Neural progenitor cell (in vitro differentiated cells): ENCODE measurements around the gene SLC16A6. TPM values are rescaled to one million over a fixed set of nuclear protein-coding genes. Genes with fewer than 3 reads are reported as not detected.
"Not testable (repeated sequence)": the region's sequence is repeated elsewhere in the genome, so short reads cannot be mapped to it uniquely, and the experiment has no call there.

Experiments
- DNase-seq: peaks from one replicate; pipeline ENCODE4 v3.0.0-alpha.2; 2016; ENCODE audit warnings: low spot score
- H2AFZ ChIP-seq: fragments of 200-600 bp; sonication (generic); replicated peaks from 2 replicates; pipeline ENCODE4 v1.6.1; 2016; ENCODE audit warnings: antibody characterized with exemption
- H3F3A ChIP-seq: fragments of 200-600 bp; sonication (generic); 2 replicates; pipeline ENCODE4 v1.6.1; 2016; ENCODE audit warnings: antibody characterized with exemption, low read depth
- H3K27ac ChIP-seq: fragments of 200-600 bp; sonication (generic); 2 replicates; pipeline ENCODE4 v1.5.1; 2016; ENCODE audit warnings: mild to moderate bottlenecking
- H3K27me3 ChIP-seq: fragments of 200-600 bp; sonication (generic); 2 replicates; pipeline ENCODE4 v1.6.1; 2016; ENCODE audit warnings: mild to moderate bottlenecking, moderate library complexity
- H3K36me3 ChIP-seq: fragments of 200-600 bp; sonication (generic); 2 replicates; pipeline ENCODE4 v1.5.1; 2016
- H3K4me1 ChIP-seq: fragments of 200-600 bp; sonication (generic); 2 replicates; pipeline ENCODE4 v1.6.1; 2016; ENCODE audit warnings: mixed run types
- H3K4me2 ChIP-seq: fragments of 200-600 bp; sonication (generic); 2 replicates; pipeline ENCODE4 v1.6.1; 2016
- H3K4me3 ChIP-seq: fragments of 200-600 bp; sonication (generic); 2 replicates; pipeline ENCODE4 v1.5.1; 2016
- H3K79me2 ChIP-seq: fragments of 200-600 bp; sonication (generic); 2 replicates; pipeline ENCODE4 v1.6.1; 2016; ENCODE audit warnings: low read depth
- H3K9ac ChIP-seq: fragments of 200-600 bp; sonication (generic); 2 replicates; pipeline ENCODE4 v1.6.1; 2016
- H3K9me3 ChIP-seq: fragments of 200-600 bp; sonication (generic); 2 replicates; pipeline ENCODE4 v1.5.1; 2016; ENCODE audit warnings: low read depth
- H4K20me1 ChIP-seq: fragments of 200-600 bp; sonication (generic); 2 replicates; pipeline ENCODE4 v1.6.1; 2016; ENCODE audit warnings: low read depth
- H3K27ac Mint-ChIP-seq: 3 replicates; pipeline ENCODE4 v1.8.0; 2021; ENCODE audit warnings: mixed read lengths
- H3K27me3 Mint-ChIP-seq: 2 replicates; pipeline ENCODE4 v1.8.0; 2022; ENCODE audit warnings: low read depth, mild to moderate bottlenecking, inconsistent platforms, moderate library complexity, mixed read lengths; ENCODE audit not compliant: insufficient read depth
- H3K36me3 Mint-ChIP-seq: 3 replicates; pipeline ENCODE4 v1.8.0; 2021; ENCODE audit warnings: mixed read lengths
- H3K4me1 Mint-ChIP-seq: 3 replicates; pipeline ENCODE4 v1.8.0; 2021; ENCODE audit warnings: mixed read lengths
- H3K4me3 Mint-ChIP-seq: 3 replicates; pipeline ENCODE4 v1.8.0; 2021; ENCODE audit warnings: mild to moderate bottlenecking, moderate library complexity, mixed read lengths
- H3K9me3 Mint-ChIP-seq: 3 replicates; pipeline ENCODE4 v1.8.0; 2020; ENCODE audit warnings: mixed read lengths
- EZH2 ChIP-seq: fragments of 200-600 bp; sonication (generic); IDR thresholded peaks from 2 replicates; pipeline ENCODE4 v1.6.1; 2017; ENCODE audit warnings: antibody characterized with exemption, mild to moderate bottlenecking, moderate library complexity
- EZH2phosphoT487 ChIP-seq: fragments of 200-600 bp; sonication (generic); IDR thresholded peaks from 2 replicates; pipeline ENCODE4 v1.6.1; 2017; ENCODE audit warnings: antibody characterized with exemption
- total RNA-seq: library from RNA; depleted of rRNA; stranded (reverse); fragments of >200 nt; gene quantifications from 2 replicates; pipeline ENCODE4 v1.2.3, GENCODE V29; 2015; ENCODE audit warnings: low replicate concordance
- TF ChIP-seq, protein P1 (sequence below): fragments of 200-600 bp; sonication (generic); IDR thresholded peaks from 2 replicates; pipeline ENCODE4 v1.5.1; 2017; ENCODE audit warnings: antibody characterized with exemption, mild to moderate bottlenecking

Gene SLC16A6
- total RNA-seq, 1 donor from 2014 or later, result 0.19 TPM

DNA sequence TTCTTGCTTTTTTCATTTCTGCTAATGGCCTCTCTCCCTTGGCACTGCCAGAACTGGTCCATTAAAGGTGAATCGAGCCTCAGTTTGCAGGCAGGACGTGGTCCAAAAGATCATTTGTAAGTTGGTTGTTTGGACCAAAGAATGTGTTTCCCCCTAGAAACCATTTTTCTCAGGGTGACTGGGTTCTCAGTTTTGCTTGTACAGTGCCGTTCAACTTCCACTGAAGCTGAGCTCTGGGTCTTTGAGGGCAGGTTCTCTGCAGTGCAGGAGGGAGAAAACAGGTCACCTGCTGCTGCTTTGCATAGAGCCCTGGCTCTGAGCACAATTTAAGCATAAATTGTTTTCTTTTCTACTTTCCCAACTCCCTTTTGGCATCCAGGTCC is 52.1 kb downstream of the SLC16A6 start:
- H3K27me3 ChIP-seq, result no peaks in the 10 kb centered on the region
- no peak for DNase-seq
- no peaks in the 10 kb centered on the region for H3K9me3 ChIP-seq
- H3K9ac ChIP-seq, result no peak overlapping the region
- no peak overlapping the region for H2AFZ ChIP-seq
- no peaks in the 10 kb centered on the region for H3F3A ChIP-seq
- Mint-ChIP-seq H3K9me3 (no peaks in the 10 kb centered on the region), H3K4me3 (no peak overlapping the region), H3K27me3 (no peaks in the 10 kb centered on the region), H3K36me3 (no peaks in the 10 kb centered on the region), H3K4me1 (peaks cover 26% of the 10 kb centered on the region), H3K27ac (no peak overlapping the region)
- TF ChIP-seq EZH2phosphoT487, result no peak
- TF ChIP-seq, protein P1, sequence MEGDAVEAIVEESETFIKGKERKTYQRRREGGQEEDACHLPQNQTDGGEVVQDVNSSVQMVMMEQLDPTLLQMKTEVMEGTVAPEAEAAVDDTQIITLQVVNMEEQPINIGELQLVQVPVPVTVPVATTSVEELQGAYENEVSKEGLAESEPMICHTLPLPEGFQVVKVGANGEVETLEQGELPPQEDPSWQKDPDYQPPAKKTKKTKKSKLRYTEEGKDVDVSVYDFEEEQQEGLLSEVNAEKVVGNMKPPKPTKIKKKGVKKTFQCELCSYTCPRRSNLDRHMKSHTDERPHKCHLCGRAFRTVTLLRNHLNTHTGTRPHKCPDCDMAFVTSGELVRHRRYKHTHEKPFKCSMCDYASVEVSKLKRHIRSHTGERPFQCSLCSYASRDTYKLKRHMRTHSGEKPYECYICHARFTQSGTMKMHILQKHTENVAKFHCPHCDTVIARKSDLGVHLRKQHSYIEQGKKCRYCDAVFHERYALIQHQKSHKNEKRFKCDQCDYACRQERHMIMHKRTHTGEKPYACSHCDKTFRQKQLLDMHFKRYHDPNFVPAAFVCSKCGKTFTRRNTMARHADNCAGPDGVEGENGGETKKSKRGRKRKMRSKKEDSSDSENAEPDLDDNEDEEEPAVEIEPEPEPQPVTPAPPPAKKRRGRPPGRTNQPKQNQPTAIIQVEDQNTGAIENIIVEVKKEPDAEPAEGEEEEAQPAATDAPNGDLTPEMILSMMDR, result no peak
- no peak for TF ChIP-seq EZH2
- peaks cover 12% of the 10 kb centered on the region for H4K20me1 ChIP-seq
- H3K4me2 ChIP-seq, result peak overlapping the region; percentile 28
- H3K4me1 ChIP-seq, result peaks cover 19% of the 10 kb centered on the region
- H3K36me3 ChIP-seq, result no peaks in the 10 kb centered on the region
- no peak overlapping the region for H3K4me3 ChIP-seq
- H3K79me2 ChIP-seq, result no peaks in the 10 kb centered on the region
- no peak overlapping the region for H3K27ac ChIP-seq

DNA sequence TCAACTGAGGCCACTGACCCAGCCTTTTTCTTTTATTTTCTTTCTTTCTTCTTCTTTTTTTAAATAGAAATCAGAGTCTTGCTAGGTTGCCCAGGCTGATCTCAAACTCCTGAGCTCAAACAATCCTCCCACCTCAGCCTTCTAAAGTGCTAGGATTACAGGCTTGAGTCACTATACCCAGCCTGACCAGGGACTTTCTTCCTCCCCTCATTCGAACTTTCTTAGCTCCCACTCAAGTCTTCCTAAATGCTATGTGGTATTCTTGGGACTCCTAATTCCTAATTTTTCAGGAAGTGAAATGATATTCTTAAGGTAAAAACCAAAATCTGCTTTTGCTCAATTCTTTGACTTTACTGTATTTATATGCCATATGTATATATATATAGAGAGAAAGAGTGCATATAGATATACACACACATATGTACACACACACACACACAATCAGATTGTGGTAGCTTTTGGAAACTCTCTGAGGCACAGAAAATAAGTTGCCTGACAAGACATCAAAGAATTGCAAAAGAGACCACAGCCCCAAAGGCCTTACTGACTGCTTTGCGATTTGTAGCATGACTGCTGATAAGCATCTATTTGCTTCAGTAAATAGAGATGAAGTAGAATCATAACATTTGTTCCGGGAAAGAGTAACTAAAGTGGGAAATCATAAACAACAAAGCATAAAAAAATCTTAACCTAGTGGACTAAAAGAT is 52.6 kb downstream of the SLC16A6 start:
- Mint-ChIP-seq H3K4me3 (no peak overlapping the region), H3K27ac (no peak overlapping the region), H3K9me3 (no peaks in the 10 kb centered on the region), H3K36me3 (no peaks in the 10 kb centered on the region), H3K27me3 (no peaks in the 10 kb centered on the region), H3K4me1 (peaks cover 26% of the 10 kb centered on the region)
- Histone ChIP-seq H3K9ac (no peak overlapping the region), H4K20me1 (peaks cover 14% of the 10 kb centered on the region), H3K27me3 (no peaks in the 10 kb centered on the region), H2AFZ (no peak overlapping the region), H3K9me3 (no peaks in the 10 kb centered on the region), H3K79me2 (no peaks in the 10 kb centered on the region), H3K4me2 (no peak overlapping the region), H3K4me3 (no peak overlapping the region), H3F3A (no peaks in the 10 kb centered on the region), H3K4me1 (peaks cover 19% of the 10 kb centered on the region), H3K36me3 (no peaks in the 10 kb centered on the region), H3K27ac (no peak overlapping the region)
- TF ChIP-seq EZH2, result no peak
- TF ChIP-seq, protein P1, result no peak
- TF ChIP-seq EZH2phosphoT487, result no peak
- DNase-seq, result no peak

DNA sequence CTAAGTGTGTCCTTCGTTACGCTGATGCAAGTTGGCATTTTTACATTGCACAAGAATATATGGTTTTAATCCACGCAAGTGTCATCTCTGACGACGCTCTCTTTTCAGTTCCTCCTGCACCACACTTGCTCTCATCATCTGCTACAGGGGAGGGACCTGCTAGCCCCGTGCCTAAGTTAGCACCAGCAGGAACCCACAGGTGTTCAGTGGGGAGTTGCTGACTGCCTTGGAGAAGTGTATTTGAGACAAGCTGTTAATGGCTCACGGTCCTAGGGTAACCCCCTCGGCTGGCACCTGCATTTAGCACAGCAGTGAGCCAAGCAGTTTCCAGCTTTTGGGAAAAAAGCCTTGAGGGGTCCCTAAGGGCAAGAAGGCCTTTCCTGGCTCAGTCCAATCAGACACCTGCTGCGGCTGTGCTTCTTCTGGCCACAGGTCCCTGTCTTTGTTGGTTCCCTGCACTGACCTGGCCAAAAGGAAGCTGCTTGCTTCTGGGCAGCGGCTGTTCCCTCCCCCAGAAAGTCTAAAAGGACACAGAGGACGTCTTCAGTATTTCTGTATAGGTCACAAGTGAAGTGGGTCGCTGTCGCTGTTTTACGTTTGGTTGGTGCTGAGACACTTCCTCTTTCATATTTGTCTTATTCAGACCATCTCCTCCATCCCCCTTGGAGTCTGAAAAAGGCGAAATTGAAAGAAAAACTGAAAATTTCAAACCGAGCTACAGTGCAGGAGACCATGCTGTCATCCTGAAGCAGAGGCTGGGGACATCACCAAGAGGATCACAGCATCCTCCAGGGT is 53.4 kb downstream of the SLC16A6 start:
- not testable (repeated sequence) for H3K4me2 ChIP-seq, H3K36me3 ChIP-seq, H3K4me3 Mint-ChIP-seq, H3K27me3 Mint-ChIP-seq, H3K79me2 ChIP-seq, DNase-seq, H3K4me3 ChIP-seq, H3K27ac ChIP-seq, H3K27me3 ChIP-seq, H3F3A ChIP-seq, H3K9me3 ChIP-seq, H2AFZ ChIP-seq, H3K9ac ChIP-seq, H3K36me3 Mint-ChIP-seq, H3K9me3 Mint-ChIP-seq, H3K27ac Mint-ChIP-seq
- Histone ChIP-seq H4K20me1 (peaks cover 14% of the 10 kb centered on the region), H3K4me1 (peaks cover 19% of the 10 kb centered on the region)
- H3K4me1 Mint-ChIP-seq, result peaks cover 26% of the 10 kb centered on the region

DNA sequence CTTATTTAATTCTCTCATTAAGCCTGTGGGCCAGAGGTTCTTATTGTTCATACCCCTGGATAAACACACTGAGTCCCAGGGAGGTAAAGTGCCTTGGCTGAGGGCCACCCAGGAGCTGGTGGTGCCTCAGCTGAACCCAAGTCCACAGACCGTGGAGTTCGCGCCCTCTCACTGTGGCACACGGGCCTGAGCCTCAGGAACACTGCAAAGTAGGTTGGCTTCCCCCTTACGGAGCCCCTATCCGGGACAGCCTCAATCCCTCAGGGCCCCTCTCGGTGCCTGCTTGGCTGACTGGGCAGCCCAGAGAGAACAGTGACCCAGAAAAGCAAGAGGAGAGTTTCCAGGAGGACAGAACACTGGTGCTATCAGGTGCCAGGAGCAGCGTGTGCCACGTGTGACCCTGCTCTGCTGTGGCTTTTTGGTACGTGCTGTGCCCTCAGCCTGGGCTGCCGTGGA is 55.6 kb downstream of the SLC16A6 start:
- H3K4me2 ChIP-seq, H3K36me3 Mint-ChIP-seq, H3K4me3 ChIP-seq, H3K4me3 Mint-ChIP-seq, DNase-seq, H3K27me3 Mint-ChIP-seq, H3K27ac Mint-ChIP-seq, H3K27ac ChIP-seq, H3K9me3 ChIP-seq, H3K36me3 ChIP-seq, H3K9ac ChIP-seq, H3K27me3 ChIP-seq, H3F3A ChIP-seq, H3K9me3 Mint-ChIP-seq, H3K79me2 ChIP-seq, H2AFZ ChIP-seq: not testable (repeated sequence)
- H4K20me1 ChIP-seq, result peaks cover 14% of the 10 kb centered on the region
- peaks cover 26% of the 10 kb centered on the region for H3K4me1 Mint-ChIP-seq
- peaks cover 19% of the 10 kb centered on the region for H3K4me1 ChIP-seq

DNA sequence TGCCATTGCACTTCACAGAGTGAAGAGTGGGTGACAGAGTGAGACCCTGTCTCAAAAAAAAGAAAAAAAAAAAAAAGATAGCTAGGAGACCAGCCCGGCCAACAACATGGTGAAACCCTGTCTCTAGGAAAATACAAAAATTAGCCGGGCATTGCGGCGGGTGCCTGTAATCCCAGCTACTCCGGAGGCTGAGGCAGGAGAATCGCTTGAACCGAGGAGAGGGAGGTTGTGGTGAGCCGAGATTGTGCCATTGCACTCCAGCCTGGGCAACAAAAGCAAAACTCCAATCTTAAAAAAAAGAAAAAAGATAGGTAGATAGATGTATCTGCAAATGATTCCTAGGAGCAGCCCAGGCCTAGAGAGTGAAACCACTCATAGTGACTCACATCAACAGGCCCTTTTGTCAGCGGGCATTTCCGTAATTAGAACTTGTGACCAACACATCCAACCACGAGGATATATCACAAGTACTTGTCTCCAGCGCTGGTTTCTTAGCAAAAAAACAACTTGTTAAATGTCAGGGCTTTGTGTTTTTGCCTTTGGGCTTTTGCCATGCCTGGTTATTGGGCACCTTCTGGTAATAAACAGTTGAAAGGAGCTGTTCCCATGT is 56.1 kb downstream of the SLC16A6 start:
- H3K9ac ChIP-seq, H3K27me3 Mint-ChIP-seq, H3K36me3 Mint-ChIP-seq, H3K27ac ChIP-seq, H3K4me3 ChIP-seq, H3K9me3 ChIP-seq, H3K4me3 Mint-ChIP-seq, H2AFZ ChIP-seq, H3F3A ChIP-seq, H3K27me3 ChIP-seq, H3K27ac Mint-ChIP-seq, DNase-seq, H3K9me3 Mint-ChIP-seq, H3K4me2 ChIP-seq, H3K79me2 ChIP-seq, H3K36me3 ChIP-seq: not testable (repeated sequence)
- peaks cover 23% of the 10 kb centered on the region for H3K4me1 Mint-ChIP-seq
- H4K20me1 ChIP-seq, result peaks cover 12% of the 10 kb centered on the region
- H3K4me1 ChIP-seq, result peaks cover 18% of the 10 kb centered on the region

DNA sequence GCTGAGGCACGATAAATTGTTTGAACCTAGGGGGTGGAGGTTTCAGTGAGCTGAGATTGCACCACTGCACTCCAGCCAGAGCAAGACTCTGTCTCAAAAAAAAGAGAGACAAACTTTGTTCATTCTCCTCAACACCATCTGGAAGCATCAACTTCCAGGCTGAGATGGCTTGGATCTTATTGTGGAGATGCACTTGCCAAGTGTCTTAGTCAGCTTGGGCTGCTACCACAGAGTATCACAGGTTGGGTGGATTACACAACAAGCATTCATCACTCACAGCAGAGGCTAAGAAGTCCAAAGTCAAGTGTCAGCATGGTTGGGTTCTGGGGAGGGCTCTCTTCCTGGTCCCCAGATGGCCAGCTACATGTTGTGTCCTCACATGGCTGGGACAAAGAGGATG is 58.2 kb downstream of the SLC16A6 start:
- H3K4me1 Mint-ChIP-seq, H3K4me3 Mint-ChIP-seq, H3K27me3 ChIP-seq, H3F3A ChIP-seq, H3K4me1 ChIP-seq, H3K27ac ChIP-seq, H3K4me3 ChIP-seq, H4K20me1 ChIP-seq, H3K36me3 ChIP-seq, H3K9me3 ChIP-seq, H3K27me3 Mint-ChIP-seq, H3K9ac ChIP-seq, H3K36me3 Mint-ChIP-seq, H3K27ac Mint-ChIP-seq, H3K79me2 ChIP-seq, H3K4me2 ChIP-seq, H2AFZ ChIP-seq, DNase-seq, H3K9me3 Mint-ChIP-seq: not testable (repeated sequence)
